Hepatocyte (in vitro differentiated cells): Measurements from ENCODE around the gene MFAP1.
"Not testable (repeated sequence)": the region's sequence is repeated elsewhere in the genome, so short reads cannot be mapped to it uniquely, and the experiment has no call there.

ENCODE experiments used
- CTCF ChIP-seq: fragments of 200-600 bp; sonication (generic); IDR thresholded peaks from 2 replicates; pipeline ENCODE4 v1.5.1; 2016; ENCODE audit warnings: antibody characterized with exemption, mild to moderate bottlenecking; ENCODE audit not compliant: poor library complexity
- EZH2 ChIP-seq: fragments of 200-600 bp; sonication (generic); IDR thresholded peaks from 2 replicates; pipeline ENCODE4 v1.6.1; 2016; ENCODE audit warnings: antibody characterized with exemption, mild to moderate bottlenecking, borderline replicate concordance
- EZH2phosphoT487 ChIP-seq: fragments of 200-600 bp; sonication (generic); IDR thresholded peaks from one replicate; pipeline ENCODE4 v1.6.1; 2018; ENCODE audit warnings: antibody characterized with exemption, mild to moderate bottlenecking, low read depth, moderate library complexity; ENCODE audit not compliant: unreplicated experiment, severe bottlenecking

GRCh38 chr15:43866636-43867035 is 42.1 kb upstream of the MFAP1 start:
- not testable (repeated sequence) for TF ChIP-seq CTCF, EZH2phosphoT487, EZH2
